ENCODE results near the gene KDM5B.

DNA sequence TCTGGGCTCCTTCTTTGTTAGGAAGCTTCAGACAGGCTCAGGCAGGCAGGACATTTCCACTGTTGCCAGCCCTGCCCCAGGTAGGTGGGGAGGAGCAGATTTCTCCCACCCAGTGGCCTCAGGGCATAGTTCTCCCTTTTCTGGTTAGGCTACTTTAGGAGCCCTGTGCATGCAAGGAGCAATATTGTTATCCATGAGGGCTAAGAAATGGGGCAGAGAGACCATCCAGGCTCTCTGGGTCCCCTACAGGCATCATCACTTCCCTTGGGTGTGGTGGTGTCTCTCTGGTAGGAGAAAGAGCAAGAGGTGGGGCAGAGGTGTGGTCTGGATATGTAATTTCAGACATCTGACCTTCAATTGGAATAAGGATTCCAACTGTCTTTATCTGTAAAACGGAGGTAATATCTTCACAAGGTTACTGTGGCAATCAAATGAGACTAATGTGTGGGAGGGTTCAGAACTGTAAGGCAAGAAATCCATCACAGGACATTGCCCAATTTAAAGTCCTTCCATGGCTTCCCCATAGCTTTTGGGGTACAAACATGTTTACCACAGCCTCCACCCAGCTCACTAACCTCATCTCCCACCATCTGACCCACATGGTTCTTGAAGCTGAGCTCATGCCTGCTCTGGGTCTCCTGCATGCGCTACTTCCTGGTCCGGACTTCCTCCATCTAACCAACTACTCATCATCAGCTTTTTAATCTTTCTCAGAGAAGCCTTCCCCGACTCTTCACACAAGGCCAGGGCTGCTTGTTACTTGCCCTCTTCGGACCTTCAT, 28.6 kb upstream of the KDM5B start:
- 0 out of 2 replicates have a peak, but pooled peaks have one; percentile 5 for TF ChIP-seq CTCF (IDR thresholded peaks at IDR 0.05; ENCODE audit: low read length)
- TF ChIP-seq EZH2 (optimal IDR thresholded peaks at IDR 0.05; ENCODE audit: low read depth, low read length), result no peak
- no peak for TF ChIP-seq EZH2phosphoT487 (IDR thresholded peaks at IDR 0.05; ENCODE audit: low read length)
